CD4-positive, alpha-beta T cell (primary cell): Measurements from ENCODE around the gene LRSAM1. TPM values are rescaled to one million over a fixed set of nuclear protein-coding genes. Genes with fewer than 3 reads are reported as not detected.

Experiments
- ATAC-seq: fragments of 200-7000 bp; cut with Tn5 transposase; one replicate; pipeline ENCODE4 v1.10.0; 2022; ENCODE audit warnings: mild to moderate bottlenecking; ENCODE audit not compliant: poor library complexity
- CTCF ChIA-PET: fragments of 350-600 bp; sonication (Branson Sonifier 250); formaldehyde crosslinking; loops from one replicate; lab custom pipeline; 2021; ENCODE audit warnings: antibody characterized with exemption, inconsistent platforms; lab: Charles Lee
- POLR2A ChIA-PET: fragments of 350-600 bp; sonication (Branson Sonifier 250); formaldehyde crosslinking; loops from one replicate; lab custom pipeline; 2021; ENCODE audit warnings: antibody characterized with exemption, inconsistent platforms; lab: Charles Lee
- DNase-seq, 14 experiments: peaks; one replicate each; pipeline ENCODE4 v3.0.0-alpha.2; 2013 to 2020; ENCODE audit warnings: mixed read lengths in 2 of 14
- H3K27ac ChIP-seq, 2 donors: one replicate each; pipeline versions ENCODE4 v1.5.1 to v1.7.0; 2013; ENCODE audit warnings: low read length in 2 of 2, low read depth in 1 of 2, mild to moderate bottlenecking in 1 of 2
- H3K27me3 ChIP-seq, 2 experiments: 1 replicate in 1 of 2; 2 replicates in 1 of 2; pipeline versions ENCODE4 v1.6.1 to v1.7.0; 2013; ENCODE audit warnings: low read length in 2 of 2, control low read depth in 1 of 2, mild to moderate bottlenecking in 1 of 2, moderate library complexity in 1 of 2; ENCODE audit not compliant: insufficient read depth in 2 of 2, control insufficient read depth in 1 of 2
- H3K36me3 ChIP-seq: one replicate; pipeline ENCODE4 v1.6.1; 2013; ENCODE audit warnings: low read length, control low read depth; ENCODE audit not compliant: insufficient read depth
- H3K4me1 ChIP-seq: one replicate; pipeline ENCODE4 v1.6.1; 2013; ENCODE audit warnings: low read length, control low read depth; ENCODE audit not compliant: insufficient read depth
- H3K4me3 ChIP-seq: one replicate; pipeline ENCODE4 v1.5.1; 2013; ENCODE audit warnings: mild to moderate bottlenecking, low read length, moderate library complexity
- H3K9me3 ChIP-seq, 2 experiments: 1 replicate in 1 of 2; 2 replicates in 1 of 2; pipeline versions ENCODE4 v1.6.1 to v1.7.0; 2013; ENCODE audit warnings: low read length in 2 of 2, mild to moderate bottlenecking in 2 of 2, control low read depth in 1 of 2, moderate library complexity in 1 of 2; ENCODE audit not compliant: control insufficient read depth in 1 of 2, insufficient read depth in 1 of 2
- H3K27ac Mint-ChIP-seq: one replicate; pipeline ENCODE4 v1.8.0; 2020; ENCODE audit warnings: mixed read lengths
- H3K27me3 Mint-ChIP-seq: one replicate; pipeline ENCODE4 v1.8.0; 2021; ENCODE audit warnings: mixed read lengths
- H3K36me3 Mint-ChIP-seq: one replicate; pipeline ENCODE4 v1.8.0; 2021; ENCODE audit warnings: low read depth, mixed read lengths
- H3K4me1 Mint-ChIP-seq: one replicate; pipeline ENCODE4 v1.8.0; 2021; ENCODE audit warnings: low read depth, mixed read lengths
- H3K4me3 Mint-ChIP-seq: one replicate; pipeline ENCODE4 v1.8.0; 2020; ENCODE audit warnings: mild to moderate bottlenecking, mixed read lengths
- H3K9me3 Mint-ChIP-seq: one replicate; pipeline ENCODE4 v1.8.0; 2020; ENCODE audit warnings: mixed read lengths
- intact Hi-C, 2 experiments: fragments of 100-400 bp; cut with DNase I in 1 of 2; cut with micrococcal nuclease in 1 of 2; formaldehyde crosslinking; loops; one replicate each; pipeline versions ENCODE4 v1.15.1 to v1.9.0; 2023 to 2025; cut with DNase I, micrococcal nuclease
- total RNA-seq, 174 experiments: library from RNA in 2 of 174; stranded (reverse) in 2 of 174; gene quantifications; one replicate each; pipeline ENCODE4 v1.2.3 and lab custom pipeline; 2021 to 2026
- TF ChIP-seq, protein P1 (sequence below): fragments of 200-600 bp; IDR thresholded peaks from one replicate; pipeline ENCODE4 v1.8.0; 2022; ENCODE audit warnings: antibody characterized with exemption, mild to moderate bottlenecking

Gene LRSAM1
- total RNA-seq, 2 experiments from 2014 or later, result 11.4 to 16.0 TPM

DNA sequence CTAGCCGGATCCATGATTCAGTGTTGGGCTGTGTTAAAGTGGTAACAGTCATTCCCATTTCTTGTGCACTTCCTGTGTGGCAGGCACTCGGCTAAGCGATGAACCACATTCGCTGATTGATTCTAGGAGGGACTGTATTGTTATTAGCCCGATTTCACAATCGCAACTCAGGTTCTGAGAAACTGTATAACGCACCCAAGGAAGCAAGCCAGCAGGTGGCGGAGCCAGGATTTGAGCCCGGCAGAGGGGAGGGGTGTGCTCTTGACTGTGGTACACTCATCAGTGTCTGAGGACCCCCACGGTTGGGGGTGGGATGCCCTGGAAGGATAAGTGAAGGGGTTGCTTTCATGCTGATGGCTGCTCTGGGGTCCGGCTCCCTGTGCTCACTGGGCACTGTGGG is 34.7 kb downstream of the LRSAM1 start:
- Mint-ChIP-seq H3K27me3 (no peaks in the 10 kb centered on the region), H3K27ac (no peak overlapping the region), H3K36me3 (peaks cover 49% of the 10 kb centered on the region), H3K4me3 (no peak overlapping the region), H3K9me3 (no peaks in the 10 kb centered on the region), H3K4me1 (no peaks in the 10 kb centered on the region)
- H3K4me1 ChIP-seq, result no peaks in the 10 kb centered on the region
- no peaks in the 10 kb centered on the region for H3K9me3 ChIP-seq
- ATAC-seq (no peak), DNase-seq (no peak)
- H3K27ac ChIP-seq, result no peak overlapping the region
- POLR2A ChIA-PET, result no interaction called here
- H3K36me3 ChIP-seq, result peaks cover 35% of the 10 kb centered on the region
- no peaks in the 10 kb centered on the region for H3K27me3 ChIP-seq
- H3K4me3 ChIP-seq, result no peak overlapping the region
- intact Hi-C loops, result no loop called here
- TF ChIP-seq, protein P1, sequence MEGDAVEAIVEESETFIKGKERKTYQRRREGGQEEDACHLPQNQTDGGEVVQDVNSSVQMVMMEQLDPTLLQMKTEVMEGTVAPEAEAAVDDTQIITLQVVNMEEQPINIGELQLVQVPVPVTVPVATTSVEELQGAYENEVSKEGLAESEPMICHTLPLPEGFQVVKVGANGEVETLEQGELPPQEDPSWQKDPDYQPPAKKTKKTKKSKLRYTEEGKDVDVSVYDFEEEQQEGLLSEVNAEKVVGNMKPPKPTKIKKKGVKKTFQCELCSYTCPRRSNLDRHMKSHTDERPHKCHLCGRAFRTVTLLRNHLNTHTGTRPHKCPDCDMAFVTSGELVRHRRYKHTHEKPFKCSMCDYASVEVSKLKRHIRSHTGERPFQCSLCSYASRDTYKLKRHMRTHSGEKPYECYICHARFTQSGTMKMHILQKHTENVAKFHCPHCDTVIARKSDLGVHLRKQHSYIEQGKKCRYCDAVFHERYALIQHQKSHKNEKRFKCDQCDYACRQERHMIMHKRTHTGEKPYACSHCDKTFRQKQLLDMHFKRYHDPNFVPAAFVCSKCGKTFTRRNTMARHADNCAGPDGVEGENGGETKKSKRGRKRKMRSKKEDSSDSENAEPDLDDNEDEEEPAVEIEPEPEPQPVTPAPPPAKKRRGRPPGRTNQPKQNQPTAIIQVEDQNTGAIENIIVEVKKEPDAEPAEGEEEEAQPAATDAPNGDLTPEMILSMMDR, result no peak
- CTCF ChIA-PET, result no interaction called here

DNA sequence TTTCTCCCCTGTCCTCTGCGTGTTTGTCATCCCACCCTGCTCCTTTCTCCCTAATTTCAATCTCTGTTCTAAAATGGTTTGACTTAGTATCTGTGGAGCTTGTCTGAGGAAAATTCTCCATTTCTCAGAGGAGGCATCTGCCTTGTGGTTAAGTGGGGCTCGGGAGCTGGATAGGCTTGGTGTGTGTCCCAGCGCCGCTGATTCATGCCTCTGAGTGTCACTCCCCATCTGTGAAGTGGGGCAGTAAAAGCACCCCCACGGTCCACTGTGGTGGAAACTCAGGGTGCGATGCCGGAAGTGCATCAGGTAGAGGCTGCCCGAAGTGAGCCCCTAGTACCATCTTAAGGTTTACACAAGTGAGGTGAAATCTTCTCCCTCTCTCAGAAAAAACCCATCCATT is 37.6 kb downstream of the LRSAM1 start:
- TF ChIP-seq, protein P1, result no peak
- CTCF ChIA-PET, result no interaction called here

DNA sequence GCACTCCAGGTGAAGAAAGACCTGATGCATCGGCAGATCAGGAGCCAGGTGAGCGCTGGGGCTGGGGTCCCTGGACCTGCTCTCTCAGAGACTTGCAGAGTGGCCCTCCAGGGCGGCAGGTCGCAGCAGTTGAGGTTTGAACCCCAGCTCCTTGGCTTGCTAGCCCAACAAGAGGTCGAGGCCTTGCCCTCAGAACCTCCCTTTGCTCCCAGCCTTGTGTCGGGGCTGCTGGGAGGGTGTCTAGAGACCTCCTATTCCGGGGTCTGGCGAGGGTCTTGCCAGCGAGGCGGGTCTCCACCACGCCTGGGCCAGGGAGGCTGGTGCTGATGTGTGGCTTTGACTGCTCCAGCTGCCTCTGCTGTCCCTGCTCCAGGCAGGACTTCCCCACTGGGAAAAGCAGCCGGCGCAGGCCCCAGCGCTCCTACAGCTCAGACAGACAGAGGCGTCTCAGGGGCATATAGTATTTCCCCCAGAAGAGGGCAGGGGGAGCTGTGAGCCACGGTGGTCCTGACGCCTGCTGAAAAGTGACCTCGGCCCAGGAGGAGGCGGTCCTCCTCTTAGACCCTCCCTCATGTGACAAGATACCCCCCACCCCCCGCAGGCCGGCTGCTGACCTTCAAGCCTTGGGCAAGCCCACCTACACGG is 38.3 kb downstream of the LRSAM1 start:
- ATAC-seq (no peak), DNase-seq (no peak)
- no peaks in the 10 kb centered on the region for H3K27me3 Mint-ChIP-seq
- H3K27me3 ChIP-seq, result no peaks in the 10 kb centered on the region
- H3K4me1 Mint-ChIP-seq, result no peaks in the 10 kb centered on the region
- H3K36me3 ChIP-seq, result peaks cover 45% of the 10 kb centered on the region
- CTCF ChIA-PET, result no interaction called here
- intact Hi-C loops, result no loop called here
- no peaks in the 10 kb centered on the region for H3K9me3 Mint-ChIP-seq
- no peak overlapping the region for H3K27ac ChIP-seq
- no peak overlapping the region for H3K4me3 Mint-ChIP-seq
- H3K4me1 ChIP-seq, result no peaks in the 10 kb centered on the region
- peaks cover 39% of the 10 kb centered on the region for H3K36me3 Mint-ChIP-seq
- no peaks in the 10 kb centered on the region for H3K9me3 ChIP-seq
- POLR2A ChIA-PET, result interaction anchor here (0.7 kb wide), 1 partner anchor 51 kb away, joined by 3 read pairs; no protein-coding TSS in a partner anchor
- TF ChIP-seq, protein P1, result no peak
- no peak overlapping the region for H3K4me3 ChIP-seq
- no peak overlapping the region for H3K27ac Mint-ChIP-seq

More for the DNA sequence above, 37.6 kb downstream of the LRSAM1 start:
- intact Hi-C loops, result no loop called here
- Histone ChIP-seq H3K27ac (no peak overlapping the region), H3K27me3 (no peaks in the 10 kb centered on the region), H3K9me3 (no peaks in the 10 kb centered on the region), H3K4me3 (no peak overlapping the region), H3K36me3 (peaks cover 43% of the 10 kb centered on the region), H3K4me1 (no peaks in the 10 kb centered on the region)
- Mint-ChIP-seq H3K9me3 (no peaks in the 10 kb centered on the region), H3K4me1 (no peaks in the 10 kb centered on the region), H3K4me3 (no peak overlapping the region), H3K36me3 (peaks cover 45% of the 10 kb centered on the region), H3K27me3 (no peaks in the 10 kb centered on the region), H3K27ac (no peak overlapping the region)
- POLR2A ChIA-PET, result no interaction called here
- DNase-seq, result no peak
- no peak for ATAC-seq
